ENCODE measurements around the gene CTH.

DNA sequence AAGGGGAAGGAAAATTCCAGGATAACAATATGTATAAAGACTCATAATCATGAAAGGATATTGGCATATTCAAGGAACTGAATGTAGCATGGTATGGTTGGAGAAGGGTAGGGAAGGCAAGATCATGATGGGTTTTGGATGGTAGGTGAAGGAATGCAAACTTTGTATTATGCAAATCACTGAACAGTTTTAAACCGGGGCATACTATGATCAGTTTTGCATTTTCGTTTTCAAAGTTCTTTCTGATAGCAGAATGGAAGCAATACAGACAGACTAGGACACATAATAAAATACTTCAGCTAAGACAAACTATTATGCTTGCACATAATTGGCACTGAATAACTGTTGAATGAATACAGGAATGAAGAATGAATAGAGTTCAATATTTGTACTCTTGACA lies 14.5 kb upstream of the CTH start:
- TF ChIP-seq, protein P1, sequence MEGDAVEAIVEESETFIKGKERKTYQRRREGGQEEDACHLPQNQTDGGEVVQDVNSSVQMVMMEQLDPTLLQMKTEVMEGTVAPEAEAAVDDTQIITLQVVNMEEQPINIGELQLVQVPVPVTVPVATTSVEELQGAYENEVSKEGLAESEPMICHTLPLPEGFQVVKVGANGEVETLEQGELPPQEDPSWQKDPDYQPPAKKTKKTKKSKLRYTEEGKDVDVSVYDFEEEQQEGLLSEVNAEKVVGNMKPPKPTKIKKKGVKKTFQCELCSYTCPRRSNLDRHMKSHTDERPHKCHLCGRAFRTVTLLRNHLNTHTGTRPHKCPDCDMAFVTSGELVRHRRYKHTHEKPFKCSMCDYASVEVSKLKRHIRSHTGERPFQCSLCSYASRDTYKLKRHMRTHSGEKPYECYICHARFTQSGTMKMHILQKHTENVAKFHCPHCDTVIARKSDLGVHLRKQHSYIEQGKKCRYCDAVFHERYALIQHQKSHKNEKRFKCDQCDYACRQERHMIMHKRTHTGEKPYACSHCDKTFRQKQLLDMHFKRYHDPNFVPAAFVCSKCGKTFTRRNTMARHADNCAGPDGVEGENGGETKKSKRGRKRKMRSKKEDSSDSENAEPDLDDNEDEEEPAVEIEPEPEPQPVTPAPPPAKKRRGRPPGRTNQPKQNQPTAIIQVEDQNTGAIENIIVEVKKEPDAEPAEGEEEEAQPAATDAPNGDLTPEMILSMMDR (IDR thresholded peaks at IDR 0.05; ENCODE audit: borderline replicate concordance, extremely low read depth, low read length, poor library complexity, severe bottlenecking) = no peak
- no peak for TF ChIP-seq EZH2 (IDR thresholded peaks at IDR 0.05; ENCODE audit: borderline replicate concordance, low read depth, low read length, severe bottlenecking)

Data from DND-41 (cell line).